HG02610 (cell line): ENCODE results near the gene FCN3.

Experiments used
- ATAC-seq: cut with Tn5 transposase; IDR thresholded peaks from one replicate; pipeline ENCODE4 v1.9.1; 2021; ENCODE audit warnings: mild to moderate bottlenecking, moderate library complexity; ENCODE audit not compliant: unreplicated experiment

Gene FCN3

DNA sequence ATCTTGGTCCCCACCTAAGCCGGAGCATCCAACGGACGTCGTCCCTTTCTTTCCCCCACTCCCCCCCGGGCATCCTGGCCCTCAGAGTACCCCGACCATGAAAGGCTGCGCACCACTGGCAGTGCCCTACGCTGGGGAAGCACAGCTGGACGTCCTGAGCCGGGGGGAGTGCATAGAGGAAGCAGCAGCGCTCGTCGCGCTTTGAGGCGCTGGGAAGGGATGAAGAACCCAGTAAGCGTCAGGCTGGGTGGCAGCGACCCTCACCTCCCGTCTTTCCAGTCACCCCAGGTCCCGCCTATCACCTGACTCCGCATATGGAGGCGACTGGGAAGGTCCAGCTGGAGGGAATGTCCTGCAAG lies 13.6 kb downstream of the FCN3 start:
- no peak for ATAC-seq

- no peak for ATAC-seq
Observed at GRCh38 chr1:27360159-27361043, 14.2 kb downstream of the FCN3 start.

DNA sequence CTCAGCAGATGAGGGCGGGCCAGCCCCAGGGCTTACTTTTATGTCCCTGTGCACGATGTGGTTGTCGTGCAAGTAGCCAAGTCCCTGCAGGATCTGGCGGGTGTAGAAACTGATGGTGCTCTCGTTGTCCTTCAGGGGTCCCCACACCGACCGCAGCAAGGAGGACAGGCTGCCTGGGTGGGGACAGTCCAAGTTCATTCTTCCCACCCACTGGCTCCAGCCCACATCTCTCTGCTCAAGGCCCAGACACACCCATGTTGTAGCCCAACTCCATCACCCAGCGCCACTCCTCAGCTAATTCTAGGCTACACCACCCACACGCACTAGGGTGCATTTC lies 14.8 kb downstream of the FCN3 start:
- ATAC-seq: no peak

DNA sequence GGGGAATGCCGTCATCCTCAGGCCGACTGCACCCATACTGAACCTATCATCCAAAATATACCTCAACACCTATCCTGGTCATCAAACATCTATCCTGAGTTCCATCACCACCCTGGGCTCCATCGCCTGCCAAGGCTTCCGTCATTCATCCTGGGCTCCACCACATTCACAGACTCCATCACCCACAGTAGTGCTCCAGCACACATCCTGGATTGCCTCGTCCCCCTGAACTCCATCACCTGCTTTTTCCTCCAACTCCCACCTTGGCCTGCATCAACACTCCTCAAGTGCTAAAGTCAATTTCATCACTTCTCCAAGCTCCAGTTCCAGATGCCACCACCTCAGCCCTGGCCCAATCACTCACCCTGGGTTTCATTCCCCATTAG lies 15.7 kb downstream of the FCN3 start:
- no peak for ATAC-seq

- no peak for ATAC-seq
Observed at GRCh38 chr1:27358038-27358927, 16.3 kb downstream of the FCN3 start.

- no peak for ATAC-seq
Observed at GRCh38 chr1:27357281-27358037, 17.2 kb downstream of the FCN3 start.

DNA sequence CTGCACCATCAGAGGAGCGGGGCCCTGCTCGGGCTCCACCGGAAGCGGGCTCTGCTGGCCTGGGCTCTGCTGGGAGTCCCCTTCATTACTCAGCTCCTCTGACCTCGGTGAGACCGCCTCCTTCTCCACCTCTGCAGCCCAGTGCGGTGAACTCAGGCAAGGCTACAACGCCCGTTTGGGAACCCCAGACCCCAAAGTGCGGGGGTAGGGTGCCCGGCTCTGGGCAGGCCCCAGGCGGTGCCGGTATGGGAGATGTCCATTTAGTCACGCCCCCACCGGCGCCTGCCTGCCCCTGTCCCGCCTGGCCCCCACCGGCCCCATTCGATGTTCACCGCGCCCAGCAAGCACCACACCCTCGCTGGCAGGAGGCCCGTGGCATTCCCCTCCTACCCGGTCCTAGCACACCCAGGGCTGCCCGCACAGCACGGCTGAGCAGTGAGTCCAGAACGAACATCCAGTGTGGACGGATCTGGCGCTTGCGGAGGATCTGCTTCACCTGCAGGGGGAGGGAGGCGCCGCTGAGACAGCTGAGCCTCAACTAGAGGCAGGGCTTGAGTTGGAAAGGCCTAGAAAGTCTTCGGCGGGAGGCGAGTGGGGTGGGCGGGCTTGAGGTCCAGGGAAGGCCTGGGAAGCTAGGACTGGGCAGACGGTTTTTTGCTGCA lies 17.9 kb downstream of the FCN3 start:
- ATAC-seq: no peak

DNA sequence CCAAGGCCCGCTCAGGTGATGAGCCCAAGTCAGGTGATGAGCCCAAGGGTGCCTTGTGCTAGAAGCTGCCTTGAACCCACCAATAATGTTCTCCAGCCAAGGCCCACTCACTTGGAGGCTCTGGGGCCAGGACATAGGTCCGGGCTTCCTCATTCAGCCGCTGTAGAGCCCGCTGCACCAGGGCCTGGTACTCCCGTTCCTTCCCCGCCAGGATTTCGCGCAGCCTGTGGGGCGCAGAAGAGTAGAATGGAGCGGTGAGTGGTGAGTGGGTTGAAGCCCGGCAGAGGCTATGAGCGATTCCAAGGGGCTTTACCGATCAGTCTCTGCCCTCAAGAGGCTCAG lies 18.4 kb downstream of the FCN3 start:
- no peak for ATAC-seq

GRCh38 chr1:27355683-27356082 lies 18.9 kb downstream of the FCN3 start:
- ATAC-seq: no peak

DNA sequence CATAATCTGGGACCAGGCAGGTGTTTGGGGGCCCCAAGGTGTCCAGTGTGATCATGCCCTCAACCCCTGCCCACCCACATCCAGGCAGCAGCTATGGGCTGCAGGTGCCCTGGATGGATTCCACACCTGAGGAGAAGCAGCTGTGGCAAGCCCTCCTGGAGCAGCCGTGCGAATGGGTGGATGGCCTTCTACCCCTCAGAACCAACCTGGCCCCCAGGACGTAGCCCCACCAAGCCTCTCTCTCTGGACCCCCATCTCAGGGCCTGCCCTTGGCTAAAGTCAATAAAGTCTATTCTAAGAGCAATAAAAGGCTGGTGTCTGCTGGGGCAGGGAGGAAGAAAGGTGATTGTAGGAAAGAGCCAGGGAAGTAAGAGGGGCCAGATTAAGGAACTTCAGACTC lies 21.0 kb downstream of the FCN3 start:
- no peak for ATAC-seq

- ATAC-seq: no peak
Observed at GRCh38 chr1:27353166-27353565, 21.5 kb downstream of the FCN3 start.

DNA sequence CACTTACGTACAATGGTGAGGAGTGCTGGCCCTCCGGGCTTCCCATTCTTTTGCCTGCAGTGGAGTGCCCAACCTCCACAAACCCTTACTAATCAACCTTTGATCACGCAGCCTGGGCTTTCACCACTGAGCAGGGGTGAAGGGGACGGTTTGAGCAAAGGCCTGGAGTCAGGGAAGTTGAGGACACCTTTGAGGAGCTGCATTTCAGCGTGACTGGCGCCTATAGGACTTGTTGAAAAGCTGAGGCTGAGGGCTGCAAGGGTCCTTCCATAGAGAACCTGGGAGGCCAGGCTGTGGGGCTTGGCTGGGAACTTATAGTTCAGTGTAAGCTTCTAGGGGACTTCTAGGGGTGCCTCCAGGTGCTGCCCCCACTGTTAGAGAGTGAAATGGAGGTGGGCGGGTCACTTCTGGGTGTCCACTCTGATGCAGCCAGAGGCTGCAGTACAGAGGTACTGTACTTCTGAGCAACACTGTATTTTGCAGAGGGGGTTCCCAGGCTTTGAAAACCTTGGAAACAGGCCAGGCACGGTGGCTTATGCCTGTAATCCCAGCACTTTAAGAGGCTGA lies 23.0 kb downstream of the FCN3 start:
- no peak for ATAC-seq

- ATAC-seq: no peak
Observed at GRCh38 chr1:27350663-27351540, 23.7 kb downstream of the FCN3 start.

DNA sequence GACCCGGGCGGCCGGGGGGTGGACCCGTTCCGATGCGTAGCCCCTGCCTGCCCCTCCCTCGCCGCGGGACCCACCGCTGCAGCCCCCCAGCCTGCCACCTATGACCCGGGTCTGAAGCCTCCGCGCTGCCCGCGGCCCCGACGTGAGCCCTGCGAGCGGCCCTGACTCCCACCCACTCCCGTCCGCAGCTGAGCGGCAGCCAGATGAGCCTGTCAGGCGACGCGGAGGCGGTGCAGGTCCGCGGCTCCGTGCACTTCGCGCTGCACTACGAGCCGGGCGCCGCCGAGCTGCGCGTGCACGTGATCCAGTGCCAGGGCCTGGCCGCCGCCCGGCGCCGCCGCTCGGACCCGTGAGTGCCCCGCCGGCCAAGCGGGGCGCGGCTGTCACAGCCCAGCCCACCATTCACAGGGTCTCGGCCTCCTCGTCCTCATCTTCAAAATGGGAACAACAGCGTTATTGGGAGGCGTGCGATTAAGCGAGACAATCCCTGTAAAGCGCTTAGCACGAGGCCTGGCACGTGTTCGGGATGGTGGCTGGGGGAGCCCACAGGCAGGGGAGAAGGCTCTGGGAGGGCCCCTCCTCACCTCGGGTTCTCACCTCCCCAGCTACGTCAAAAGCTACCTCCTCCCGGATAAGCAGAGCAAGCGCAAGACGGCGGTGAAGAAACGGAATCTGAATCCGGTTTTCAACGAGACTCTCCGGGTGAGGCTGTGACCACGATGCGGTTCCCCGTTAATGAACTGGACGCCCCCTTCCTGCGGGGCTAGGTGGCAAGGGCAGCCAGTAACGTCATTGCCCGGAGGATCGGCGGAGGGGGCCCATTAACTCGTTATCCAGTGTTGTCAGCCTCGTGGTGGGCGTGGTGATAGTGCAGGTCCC lies 24.6 kb downstream of the FCN3 start:
- ATAC-seq: no peak

- no peak for ATAC-seq
Observed at GRCh38 chr1:27348861-27349783, 25.5 kb downstream of the FCN3 start.

- no peak for ATAC-seq
Observed at GRCh38 chr1:27346991-27347624, 27.5 kb downstream of the FCN3 start.

- ATAC-seq: no peak
Observed at GRCh38 chr1:27346357-27346756, 28.3 kb downstream of the FCN3 start.
